ENCODE measurements around the gene POSTN.
A peak's percentile ranks its signal among the peaks of the same experiment; 100 is the strongest.

POSTN gene

GRCh38 chr13:37598597-37598996, at the start of gene POSTN:
Gene POSTN, minus strand, starts transcription at chr13:37598768. Its CDS starts 42 bp downstream, at chr13:37598726.
- no peak for DNase-seq

GRCh38 chr13:37647031-37647650, 48.6 kb upstream of the POSTN start:
- no peak for DNase-seq

- no peak for DNase-seq
These were observed 48.0 kb upstream of the POSTN start for GRCh38 chr13:37646531-37646930.

DNA sequence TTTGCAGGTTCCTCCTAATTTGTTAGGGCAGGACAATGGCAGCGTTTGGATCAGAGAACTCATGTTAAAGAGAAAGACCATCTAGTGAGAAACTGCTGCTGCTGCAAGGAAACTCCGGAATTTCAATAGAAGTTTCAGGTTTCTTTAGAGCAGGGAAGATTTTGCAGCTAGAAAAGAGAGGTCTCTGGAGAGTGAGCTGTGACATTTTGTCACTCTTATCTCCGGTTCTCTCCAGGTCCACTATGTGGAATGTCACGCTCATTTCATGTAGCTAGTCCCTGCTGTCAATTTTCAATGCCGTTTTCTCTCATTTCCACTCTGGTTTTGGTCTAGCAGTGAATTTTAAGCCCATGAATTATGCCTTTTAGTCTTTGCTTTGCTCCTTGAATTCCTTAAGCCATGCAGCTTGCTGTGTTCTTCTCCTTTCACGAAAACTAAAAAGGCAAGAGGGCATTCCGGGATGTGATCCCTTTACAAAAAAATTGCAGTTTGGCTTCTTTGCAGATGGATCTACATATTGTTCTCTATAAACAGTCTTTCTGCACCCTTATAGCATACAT, 46.7 kb upstream of the POSTN start:
- no peak for DNase-seq

- no peak for DNase-seq
These were observed 42.8 kb upstream of the POSTN start for GRCh38 chr13:37641391-37641790.

- peak; percentile 1 for DNase-seq
These were observed 41.9 kb upstream of the POSTN start for GRCh38 chr13:37640499-37640898.

GRCh38 chr13:37636701-37637100, 38.1 kb upstream of the POSTN start:
- DNase-seq: no peak

DNA sequence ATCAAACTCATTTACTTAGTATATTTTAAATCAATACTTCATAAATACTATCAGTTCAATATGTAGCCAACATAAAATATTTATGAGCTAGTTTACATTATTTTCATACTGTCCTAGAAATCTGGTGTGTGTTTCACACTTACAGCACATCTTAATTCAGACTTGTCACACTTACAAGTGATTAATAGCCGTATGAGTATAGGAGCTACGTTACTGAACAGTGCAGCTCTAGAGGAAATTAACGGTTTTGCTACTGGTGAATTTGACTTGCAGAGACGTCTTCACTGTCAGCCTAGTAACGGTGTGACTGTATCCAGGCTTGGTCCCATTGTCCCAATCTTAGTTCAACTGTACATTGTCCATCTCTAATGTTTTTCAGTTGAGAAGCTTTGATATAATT, 33.7 kb upstream of the POSTN start:
- no peak for DNase-seq

DNA sequence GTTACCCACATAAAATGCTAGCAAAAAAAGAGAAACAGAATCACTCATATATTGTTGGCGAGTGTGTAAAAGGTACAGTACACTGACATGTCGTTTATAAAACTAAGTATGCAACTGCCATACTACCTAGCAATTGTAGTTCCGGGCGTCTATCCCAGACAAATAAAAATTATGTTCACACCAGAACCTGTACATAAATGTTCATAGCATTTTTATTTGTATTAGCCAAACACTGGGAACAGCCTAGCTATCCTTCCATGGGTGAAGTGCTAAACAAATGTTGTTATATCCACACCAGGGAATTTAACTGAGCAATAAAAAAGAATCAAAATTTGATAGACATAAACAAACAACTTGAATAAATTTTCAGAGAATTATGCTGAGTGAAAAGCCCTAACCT, 28.9 kb upstream of the POSTN start:
- no peak for DNase-seq

- no peak for DNase-seq
These were observed 23.3 kb upstream of the POSTN start for GRCh38 chr13:37621811-37622361.

DNA sequence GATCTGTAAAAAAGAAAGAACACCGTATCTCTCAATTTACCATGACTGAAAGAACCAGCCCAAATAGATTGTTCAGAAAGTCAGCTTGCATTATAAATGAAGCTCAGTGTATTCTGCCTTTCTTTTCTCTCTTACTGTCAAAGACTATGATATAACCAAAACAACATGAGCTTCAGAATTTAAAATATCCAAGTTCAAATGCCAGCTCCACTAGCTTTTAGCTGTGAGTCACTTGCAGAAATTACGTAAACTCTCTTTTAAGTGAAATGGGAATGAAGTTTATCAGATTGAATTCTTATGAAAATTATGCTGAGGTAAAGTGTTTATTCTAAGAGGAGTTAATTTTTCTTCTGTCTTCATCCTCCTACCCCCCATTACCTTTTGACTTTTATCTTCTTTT, 20.0 kb upstream of the POSTN start:
- DNase-seq: no peak

- no peak for DNase-seq
These were observed 18.6 kb upstream of the POSTN start for GRCh38 chr13:37617173-37617572.

- DNase-seq: no peak
These were observed 17.6 kb upstream of the POSTN start for GRCh38 chr13:37616131-37616530.

DNA sequence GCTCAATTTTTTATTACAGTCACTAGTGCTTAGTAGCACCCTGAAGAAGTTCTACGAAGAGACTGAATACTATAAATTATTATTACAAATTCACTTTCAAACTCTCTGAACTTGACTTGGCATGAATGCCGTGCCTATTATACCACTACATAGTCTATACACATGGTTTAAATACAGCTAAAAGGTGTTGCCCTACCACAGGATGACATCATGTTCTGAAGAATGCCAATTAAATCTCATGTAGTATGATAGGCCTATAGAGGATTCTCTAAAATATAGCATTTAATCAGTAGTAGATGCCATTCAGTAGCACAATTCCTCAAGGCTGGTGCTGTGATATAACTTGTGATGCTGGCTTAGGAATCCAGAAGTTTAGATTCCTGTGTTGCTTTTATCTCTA, 16.7 kb upstream of the POSTN start:
- no peak for DNase-seq

DNA sequence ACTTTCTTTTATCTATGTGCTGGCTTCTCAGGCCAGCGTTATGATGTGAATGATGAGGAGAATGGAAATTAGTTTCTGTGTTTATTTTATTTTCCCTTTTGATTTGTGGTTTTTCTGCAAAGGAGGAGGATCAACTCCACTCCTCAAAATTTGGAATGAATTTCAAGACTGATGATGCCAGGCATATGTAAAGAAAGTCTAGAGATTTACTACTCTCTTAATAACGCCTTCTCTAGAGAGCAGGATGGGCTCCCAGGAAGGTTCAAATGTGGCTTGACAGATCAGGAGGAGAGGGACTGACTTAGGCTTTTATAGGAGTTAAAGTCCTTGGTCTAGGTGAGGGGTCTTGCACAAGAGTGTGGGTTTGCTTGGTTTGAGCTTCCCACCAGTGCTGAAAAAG, 15.1 kb upstream of the POSTN start:
- no peak for DNase-seq

DNA sequence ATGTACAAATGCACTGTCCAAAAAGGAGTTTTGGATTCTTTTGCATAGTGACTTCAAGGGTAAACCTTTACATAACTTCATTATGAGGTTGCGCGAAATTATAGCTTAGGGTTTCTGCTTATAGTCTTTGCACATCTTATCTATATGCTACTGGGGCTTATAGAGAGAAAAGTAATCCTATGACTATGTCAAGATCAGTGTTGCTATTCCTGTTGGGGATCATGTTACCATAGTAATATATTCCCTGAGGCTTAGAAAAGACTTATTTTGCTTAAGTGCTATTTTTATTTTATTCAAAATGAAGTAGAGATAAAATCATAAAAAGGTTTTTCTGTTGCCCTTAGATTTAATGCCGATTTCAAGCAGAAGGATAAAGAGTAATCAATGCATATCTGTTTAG, 14.7 kb upstream of the POSTN start:
- DNase-seq: no peak

DNA sequence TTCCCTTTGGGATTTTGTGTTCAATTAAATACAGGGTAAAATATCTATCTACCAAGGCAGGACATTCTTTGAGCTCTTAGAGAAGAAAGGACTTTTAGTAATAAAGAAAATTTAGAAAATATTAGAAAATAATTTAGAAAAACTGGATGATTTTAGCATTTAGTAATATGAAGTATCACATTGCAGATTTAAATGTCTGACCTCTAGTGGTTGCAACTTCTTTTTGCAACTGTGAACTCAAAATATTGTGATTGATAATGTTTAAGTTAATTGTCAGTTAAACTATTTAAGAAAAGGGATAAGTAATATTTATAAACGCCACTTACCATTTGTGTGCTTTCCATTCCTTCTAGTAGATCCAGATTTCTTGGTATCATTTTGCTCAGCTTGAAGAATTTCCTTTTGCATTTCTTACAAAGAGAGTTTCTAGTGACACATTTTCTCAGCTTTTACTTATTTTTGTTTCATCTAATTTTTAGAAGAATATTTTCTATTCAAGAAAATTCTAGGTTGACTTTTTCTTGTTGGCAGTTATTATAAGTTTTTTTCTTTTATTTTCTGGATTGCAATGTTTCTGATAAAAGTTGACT, 10.3 kb upstream of the POSTN start:
- DNase-seq: no peak

DNA sequence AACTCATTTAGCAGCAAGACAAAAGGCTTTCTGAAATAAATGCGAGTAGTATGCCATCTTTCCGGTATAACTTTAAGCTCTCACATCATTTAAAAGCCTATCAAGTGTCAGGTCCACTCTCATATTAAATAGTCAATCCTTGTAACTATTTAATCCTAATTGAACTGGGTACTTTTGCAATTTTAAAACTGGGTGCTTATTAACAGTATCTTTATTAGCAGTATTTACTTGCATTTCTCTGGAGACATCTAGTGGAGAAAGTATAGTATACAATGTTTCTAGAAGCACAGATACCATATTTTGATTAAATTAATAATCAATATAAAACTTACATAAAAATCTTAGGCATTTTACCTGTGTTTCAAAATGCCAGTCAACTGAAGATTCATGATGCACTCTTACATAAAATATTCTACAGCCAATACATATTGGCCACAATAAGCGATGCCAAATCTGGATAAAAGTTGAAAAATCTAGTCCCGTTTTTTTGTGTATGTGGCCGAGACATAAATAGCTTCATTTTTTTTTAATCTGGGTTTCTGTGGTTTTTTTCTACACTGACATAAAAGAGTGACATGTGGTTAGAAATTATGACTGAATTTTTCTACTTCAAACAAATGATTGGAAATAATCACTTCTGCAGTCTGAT, 4.3 kb upstream of the POSTN start:
- peak; percentile 2 for DNase-seq

- no peak for DNase-seq
These were observed 3.3 kb upstream of the POSTN start for GRCh38 chr13:37601648-37602440.

DNA sequence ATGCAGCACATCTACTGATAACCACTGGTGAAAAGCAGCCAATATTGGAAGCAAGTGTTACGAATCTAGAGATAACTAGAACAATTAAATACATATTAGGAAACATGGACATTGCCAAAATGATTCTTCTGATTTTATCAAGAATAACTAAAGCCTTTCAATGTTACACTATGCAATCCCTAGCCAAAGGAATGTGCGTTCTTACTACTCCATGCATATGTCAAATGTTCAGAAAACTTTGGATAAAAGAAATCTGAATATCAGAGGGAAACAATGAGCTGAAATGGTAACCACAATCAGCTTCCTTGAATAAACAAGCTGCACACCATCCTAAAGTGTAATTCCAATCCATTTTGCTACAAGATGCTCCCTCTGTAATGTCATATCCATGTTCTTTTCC, 951 bp upstream of the POSTN start:
- no peak for DNase-seq

GRCh38 chr13:37597477-37598025, 1.0 kb downstream of the POSTN start:
- DNase-seq: no peak

DNA sequence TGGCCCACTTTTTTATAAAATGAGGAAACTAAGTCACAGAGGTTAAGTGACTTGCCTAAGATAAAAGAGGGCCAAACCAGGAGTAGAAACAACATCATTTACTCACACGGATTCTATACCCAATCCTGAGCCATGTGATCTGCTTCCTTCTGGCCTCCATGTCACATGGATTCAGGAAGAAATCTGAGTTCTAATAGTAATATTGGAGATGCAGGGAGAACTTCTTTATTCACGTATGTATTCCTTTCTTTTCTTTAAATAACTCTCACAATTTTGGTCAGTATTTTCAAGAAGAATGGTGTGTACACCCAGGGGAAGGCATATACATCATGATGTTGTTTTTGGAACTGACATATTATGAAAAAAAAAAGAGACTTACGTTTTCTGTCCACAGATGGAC, 1.8 kb downstream of the POSTN start:
- no peak for DNase-seq

GRCh38 chr13:37595162-37595561, 3.4 kb downstream of the POSTN start:
- DNase-seq: no peak

Measured in DMS 273 treated with DMSO at 0.1 percent for 48 hours (cell line).